Gastrocnemius medialis (tissue), 4 donors: Measurements from ENCODE around the gene ZC3H4. TPM values are rescaled to one million over a fixed set of nuclear protein-coding genes. Genes with fewer than 3 reads are reported as not detected.

Experiments
- ATAC-seq, 2 donors: fragments of 150-250 bp; one replicate each; pipeline ENCODE4 v1.9.1; 2016
- DNase-seq, 2 donors: peaks; one replicate each; pipeline ENCODE4 v3.0.0-alpha.2; 2019
- H3K27ac ChIP-seq, 4 donors: fragments of 200-600 bp; sonication (generic); 1 replicate in 1 of 4; 2 replicates in 3 of 4; pipeline ENCODE4 v1.5.1; 2016 to 2018; ENCODE audit warnings: mild to moderate bottlenecking in 2 of 4, moderate library complexity in 1 of 4
- H3K27me3 ChIP-seq, 3 donors: fragments of 200-600 bp; sonication (generic) in 2 of 3; 1 replicate in 1 of 3; 2 replicates in 2 of 3; pipeline versions ENCODE4 v1.5.1 to v1.6.0; 2016 to 2019; ENCODE audit warnings: mild to moderate bottlenecking in 1 of 3, moderate library complexity in 1 of 3
- H3K36me3 ChIP-seq, 2 donors: fragments of 200-600 bp; sonication (generic) in 1 of 2; one replicate each; pipeline ENCODE4 v1.5.1; 2017 to 2018
- H3K4me1 ChIP-seq, 2 donors: fragments of 200-600 bp; sonication (generic) in 1 of 2; one replicate each; pipeline ENCODE4 v1.5.1; 2016 to 2017; ENCODE audit warnings: mild to moderate bottlenecking in 2 of 2
- H3K4me3 ChIP-seq, 4 donors: fragments of 200-600 bp; sonication (generic) in 3 of 4; 1 replicate in 1 of 4; 2 replicates in 3 of 4; pipeline ENCODE4 v1.5.1; 2016 to 2019; ENCODE audit warnings: mild to moderate bottlenecking in 2 of 4
- H3K9me3 ChIP-seq, 3 donors: fragments of 200-600 bp; sonication (generic) in 2 of 3; 1 replicate in 1 of 3; 2 replicates in 2 of 3; pipeline ENCODE4 v1.5.1; 2016 to 2019
- POLR2A ChIP-seq, 2 donors: fragments of 450-650 bp; IDR thresholded peaks; one replicate each; pipeline ENCODE4 v1.6.1; 2017; ENCODE audit warnings: antibody characterized with exemption in 2 of 2, mild to moderate bottlenecking in 2 of 2, moderate library complexity in 2 of 2
- in situ Hi-C, 4 donors: fragments of 200-750 bp; cut with MboI; loops; one replicate each; pipeline versions ENCODE4 v1.15.0 to v1.8.0; 2017; ENCODE audit warnings: low sequenced_read_pairs in 4 of 4
- intact Hi-C: fragments of 100-400 bp; cut with DNase I; formaldehyde crosslinking; loops from one replicate; pipeline ENCODE4 v1.15.1; 2023; ENCODE audit warnings: low total_unique reads
- total RNA-seq, 4 donors: library from RNA; depleted of rRNA; stranded (reverse); fragments of >200 nt; gene quantifications; one replicate each; pipeline versions ENCODE4 v1.1.0 to v1.2.3, GENCODE V29; 2016
- TF ChIP-seq, protein P1 (sequence below), 5 experiments: fragments of 450-650 bp in 3 of 5; fragments of 200-600 bp in 2 of 5; sonication (generic) in 2 of 5; IDR thresholded peaks in 4 of 5; conservative IDR thresholded peaks in 1 of 5; 1 replicate in 4 of 5; 2 replicates in 1 of 5; pipeline ENCODE4 v1.5.1; 2016 to 2019; ENCODE audit warnings: antibody characterized with exemption in 5 of 5, mild to moderate bottlenecking in 3 of 5, moderate library complexity in 3 of 5

ZC3H4 gene
- total RNA-seq, 4 donors from 2014 or later: 16.2 to 31.7 (median 22.8) TPM

DNA sequence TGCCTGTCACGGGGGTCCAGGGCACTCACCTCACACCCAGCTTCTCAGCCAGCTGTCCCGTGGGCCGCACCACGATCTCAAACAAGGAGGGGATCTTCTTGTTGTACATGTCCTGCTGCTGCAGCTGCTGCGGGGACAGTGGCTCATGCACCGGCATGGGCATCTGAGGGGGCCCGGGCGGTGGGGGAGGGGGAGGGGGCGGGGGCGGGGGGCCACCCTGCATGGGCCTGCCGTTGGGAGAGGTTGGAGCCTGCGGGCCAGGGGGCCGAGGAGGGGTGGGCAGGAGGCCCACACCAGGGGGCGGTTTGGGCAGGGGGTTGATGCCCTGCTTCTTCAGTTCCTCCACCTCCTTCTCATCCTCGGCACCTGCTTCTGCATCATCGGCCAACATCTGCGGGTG, 41.3 kb downstream of the ZC3H4 start:
- intact Hi-C loops: no loop called here
- H3K36me3 ChIP-seq: peaks cover 0 to 55% of the 10 kb centered on the region in 2 donors
- H3K9me3 ChIP-seq: no peaks in the 10 kb centered on the region
- no peak for TF ChIP-seq POLR2A (IDR thresholded peaks at IDR 0.05)
- TF ChIP-seq, protein P1, sequence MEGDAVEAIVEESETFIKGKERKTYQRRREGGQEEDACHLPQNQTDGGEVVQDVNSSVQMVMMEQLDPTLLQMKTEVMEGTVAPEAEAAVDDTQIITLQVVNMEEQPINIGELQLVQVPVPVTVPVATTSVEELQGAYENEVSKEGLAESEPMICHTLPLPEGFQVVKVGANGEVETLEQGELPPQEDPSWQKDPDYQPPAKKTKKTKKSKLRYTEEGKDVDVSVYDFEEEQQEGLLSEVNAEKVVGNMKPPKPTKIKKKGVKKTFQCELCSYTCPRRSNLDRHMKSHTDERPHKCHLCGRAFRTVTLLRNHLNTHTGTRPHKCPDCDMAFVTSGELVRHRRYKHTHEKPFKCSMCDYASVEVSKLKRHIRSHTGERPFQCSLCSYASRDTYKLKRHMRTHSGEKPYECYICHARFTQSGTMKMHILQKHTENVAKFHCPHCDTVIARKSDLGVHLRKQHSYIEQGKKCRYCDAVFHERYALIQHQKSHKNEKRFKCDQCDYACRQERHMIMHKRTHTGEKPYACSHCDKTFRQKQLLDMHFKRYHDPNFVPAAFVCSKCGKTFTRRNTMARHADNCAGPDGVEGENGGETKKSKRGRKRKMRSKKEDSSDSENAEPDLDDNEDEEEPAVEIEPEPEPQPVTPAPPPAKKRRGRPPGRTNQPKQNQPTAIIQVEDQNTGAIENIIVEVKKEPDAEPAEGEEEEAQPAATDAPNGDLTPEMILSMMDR (IDR thresholded peaks at IDR 0.05 in 4 of 5, conservative IDR thresholded peaks at IDR 0.05 in 1 of 5): no peak
- H3K27ac ChIP-seq: no peak overlapping the region
- ATAC-seq: no peak
- DNase-seq: no peak
- in situ Hi-C loops: no loop called here
- H3K27me3 ChIP-seq: no peaks in the 10 kb centered on the region
- no peaks in the 10 kb centered on the region for H3K4me1 ChIP-seq
- H3K4me3 ChIP-seq: no peak overlapping the region

DNA sequence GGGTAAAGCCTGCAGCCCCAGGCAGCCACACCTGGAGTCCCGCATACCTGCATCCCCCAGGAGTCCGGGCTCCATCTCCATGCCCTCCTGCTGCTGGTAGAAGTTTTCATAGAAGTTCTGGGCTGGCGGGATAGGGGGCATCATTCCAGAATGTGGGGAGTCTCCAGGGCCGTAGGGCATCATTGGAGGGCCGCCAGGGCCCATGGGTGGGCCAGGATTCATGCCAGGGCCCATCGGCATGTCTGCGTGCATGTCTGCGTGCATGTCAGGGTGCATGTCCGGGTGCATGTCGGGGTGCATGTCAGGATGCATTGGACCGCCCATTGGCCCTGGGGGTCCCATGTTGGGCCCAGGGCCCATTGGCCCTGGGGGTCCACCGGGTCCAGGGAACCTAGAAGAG, 41.8 kb downstream of the ZC3H4 start:
- H3K27ac ChIP-seq: no peak overlapping the region
- peaks cover 0 to 54% of the 10 kb centered on the region in 2 donors for H3K36me3 ChIP-seq
- in situ Hi-C loops (no loop called here), intact Hi-C loops (no loop called here)
- DNase-seq: no peak
- TF ChIP-seq POLR2A (IDR thresholded peaks at IDR 0.05): no peak
- TF ChIP-seq, protein P1 (IDR thresholded peaks at IDR 0.05 in 4 of 5, conservative IDR thresholded peaks at IDR 0.05 in 1 of 5): no peak
- no peak overlapping the region for H3K4me3 ChIP-seq
- no peaks in the 10 kb centered on the region for H3K27me3 ChIP-seq
- no peaks in the 10 kb centered on the region for H3K9me3 ChIP-seq
- H3K4me1 ChIP-seq: no peaks in the 10 kb centered on the region
- ATAC-seq: no peak

DNA sequence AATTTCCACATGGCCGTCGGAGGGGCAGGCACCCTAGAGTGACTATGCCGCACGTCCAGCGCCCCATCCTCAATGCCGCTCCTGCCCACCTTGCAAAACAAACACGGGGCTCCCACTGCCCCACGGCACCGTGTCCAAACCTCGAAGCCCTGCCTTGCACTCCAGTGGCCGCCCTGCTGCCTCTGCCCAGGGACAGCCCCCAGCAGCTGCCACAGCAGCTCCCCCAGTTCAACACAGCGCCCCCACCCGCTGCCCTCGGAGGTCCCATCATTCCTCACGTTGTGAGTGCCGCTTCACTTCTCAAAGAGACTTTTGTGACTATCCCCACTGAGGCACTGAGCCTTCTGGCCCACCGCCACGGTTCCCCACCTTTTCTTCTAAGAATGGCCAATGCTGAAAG, 42.8 kb downstream of the ZC3H4 start:
- Histone ChIP-seq H3K9me3 (no peaks in the 10 kb centered on the region), H3K36me3 (peaks cover 0 to 56% of the 10 kb centered on the region in 2 donors), H3K4me1 (no peaks in the 10 kb centered on the region), H3K4me3 (no peak overlapping the region), H3K27ac (no peak overlapping the region), H3K27me3 (no peaks in the 10 kb centered on the region)
- in situ Hi-C loops (no loop called here), intact Hi-C loops (no loop called here)
- DNase-seq (no peak), ATAC-seq (no peak)
- TF ChIP-seq, protein P1 (IDR thresholded peaks at IDR 0.05 in 4 of 5, conservative IDR thresholded peaks at IDR 0.05 in 1 of 5): no peak
- TF ChIP-seq POLR2A (IDR thresholded peaks at IDR 0.05): no peak

DNA sequence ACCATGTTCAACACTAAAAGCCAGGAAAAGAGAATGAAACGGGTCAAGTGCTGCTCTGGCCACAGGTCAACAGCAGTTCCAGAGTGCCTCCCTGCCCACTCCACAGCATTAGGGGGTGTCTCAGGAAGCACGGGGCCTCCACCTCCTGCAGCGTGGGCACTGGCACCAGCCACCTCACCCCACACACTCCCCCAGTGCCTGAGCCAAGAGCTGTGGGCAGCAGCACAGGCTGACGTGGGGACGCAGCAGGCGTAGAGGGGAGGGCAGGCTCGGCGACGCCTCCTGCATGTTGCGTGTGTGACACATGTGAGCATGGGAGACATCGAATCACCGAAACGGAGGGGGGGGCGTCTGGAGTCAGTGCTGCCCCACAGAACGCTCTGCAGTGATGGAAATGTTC, 43.8 kb downstream of the ZC3H4 start:
- no peak for DNase-seq
- no peak for ATAC-seq
- intact Hi-C loops: no loop called here
- no peak overlapping the region for H3K4me3 ChIP-seq
- no peaks in the 10 kb centered on the region for H3K4me1 ChIP-seq
- no peak overlapping the region for H3K27ac ChIP-seq
- H3K36me3 ChIP-seq: peaks cover 0 to 61% of the 10 kb centered on the region in 2 donors
- in situ Hi-C loops: no loop called here
- TF ChIP-seq, protein P1 (IDR thresholded peaks at IDR 0.05 in 4 of 5, conservative IDR thresholded peaks at IDR 0.05 in 1 of 5): no peak
- TF ChIP-seq POLR2A (IDR thresholded peaks at IDR 0.05): no peak
- no peaks in the 10 kb centered on the region for H3K27me3 ChIP-seq
- H3K9me3 ChIP-seq: no peaks in the 10 kb centered on the region

DNA sequence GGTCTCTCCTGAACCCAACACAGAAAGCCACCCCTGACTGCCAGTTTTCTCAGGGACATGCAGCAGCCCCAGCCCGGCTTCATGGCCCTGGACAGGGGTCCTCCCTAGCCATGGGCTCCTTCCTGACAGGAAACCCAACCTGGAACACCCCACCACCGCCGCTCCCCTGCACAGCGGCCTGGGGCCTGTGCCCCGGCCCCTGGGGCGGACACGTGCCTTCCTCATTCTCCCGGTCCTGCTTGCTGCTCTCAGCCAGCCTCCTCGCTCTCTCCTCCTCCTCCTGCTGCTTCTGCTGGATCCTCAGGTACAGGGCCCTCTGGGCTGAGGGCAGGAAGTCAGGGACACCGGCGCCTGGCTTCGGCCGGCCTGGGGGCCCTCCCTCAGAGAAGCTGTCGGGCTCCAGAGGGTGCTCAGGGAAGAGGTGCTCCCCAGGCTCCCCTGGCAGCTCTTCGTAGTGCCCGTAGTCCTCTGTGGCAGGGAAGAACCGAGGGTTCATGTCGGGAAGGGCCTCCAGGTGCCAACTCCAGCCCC, 44.6 kb downstream of the ZC3H4 start:
- H3K27ac ChIP-seq: no peak overlapping the region
- no peaks in the 10 kb centered on the region for H3K4me1 ChIP-seq
- H3K27me3 ChIP-seq: no peaks in the 10 kb centered on the region
- no peak overlapping the region for H3K4me3 ChIP-seq
- H3K9me3 ChIP-seq: no peaks in the 10 kb centered on the region
- TF ChIP-seq, protein P1 (IDR thresholded peaks at IDR 0.05 in 4 of 5, conservative IDR thresholded peaks at IDR 0.05 in 1 of 5): no peak
- TF ChIP-seq POLR2A (IDR thresholded peaks at IDR 0.05): no peak
- H3K36me3 ChIP-seq: peaks cover 0 to 63% of the 10 kb centered on the region in 2 donors
- ATAC-seq: no peak
- intact Hi-C loops: no loop called here
- DNase-seq: no peak
- in situ Hi-C loops: no loop called here
